Neuronal stem cell (in vitro differentiated cells): ENCODE measurements around the gene S100PBP.

ENCODE experiments used
- DNase-seq: peaks from one replicate; pipeline ENCODE4 v3.0.0-alpha.2; 2013; ENCODE audit warnings: low spot score
- H2AFZ ChIP-seq: one replicate; pipeline ENCODE4 v1.6.1; 2013; ENCODE audit warnings: mild to moderate bottlenecking, low read length, inconsistent platforms
- H2AK5ac ChIP-seq: 2 replicates; pipeline ENCODE4 v1.6.1; 2013; ENCODE audit warnings: low read depth, mild to moderate bottlenecking, inconsistent platforms, low read length, moderate library complexity, mixed read lengths
- H2BK120ac ChIP-seq: 2 replicates; pipeline ENCODE4 v1.6.1; 2013; ENCODE audit warnings: low read depth, mild to moderate bottlenecking, inconsistent platforms, low read length, moderate library complexity, mixed read lengths
- H2BK12ac ChIP-seq: one replicate; pipeline ENCODE4 v1.6.1; 2013; ENCODE audit warnings: low read length, inconsistent platforms
- H2BK15ac ChIP-seq: 2 replicates; pipeline ENCODE4 v1.6.1; 2013; ENCODE audit warnings: mild to moderate bottlenecking, low read length, inconsistent platforms, mixed read lengths
- H2BK5ac ChIP-seq: one replicate; pipeline ENCODE4 v1.6.1; 2013; ENCODE audit warnings: inconsistent platforms, mild to moderate bottlenecking, low read length, moderate library complexity
- H3K14ac ChIP-seq: one replicate; pipeline ENCODE4 v1.6.1; 2013; ENCODE audit warnings: low read length, inconsistent platforms
- H3K18ac ChIP-seq: 2 replicates; pipeline ENCODE4 v1.6.1; 2013; ENCODE audit warnings: low read length, inconsistent platforms
- H3K23ac ChIP-seq: 2 replicates; pipeline ENCODE4 v1.6.1; 2013; ENCODE audit warnings: low read depth, mild to moderate bottlenecking, mixed read lengths, low read length, inconsistent platforms; ENCODE audit not compliant: poor library complexity
- H3K27ac ChIP-seq: replicated peaks from 3 replicates; pipeline ENCODE4 v1.5.1; 2013; ENCODE audit warnings: low read length, inconsistent platforms
- H3K27me3 ChIP-seq, 3 experiments: 2 replicates each; pipeline ENCODE4 v1.6.1; 2013; ENCODE audit warnings: low read length in 3 of 3, mild to moderate bottlenecking in 2 of 3, inconsistent platforms in 1 of 3, low read depth in 1 of 3, mixed read lengths in 1 of 3, moderate library complexity in 1 of 3; ENCODE audit not compliant: control insufficient read depth in 3 of 3, insufficient read depth in 3 of 3
- H3K36me3 ChIP-seq, 2 donors: replicated peaks in 1 of 2; 2 replicates each; pipeline ENCODE4 v1.6.1; 2013; ENCODE audit warnings: low read length in 2 of 2; ENCODE audit not compliant: control insufficient read depth in 2 of 2, insufficient read depth in 2 of 2
- H3K4ac ChIP-seq: 2 replicates; pipeline ENCODE4 v1.6.1; 2013; ENCODE audit warnings: inconsistent platforms, mild to moderate bottlenecking, low read length, moderate library complexity
- H3K4me1 ChIP-seq, 2 donors: 1 replicate in 1 of 2; 2 replicates in 1 of 2; pipeline ENCODE4 v1.6.1; 2013; ENCODE audit warnings: low read length in 2 of 2, low read depth in 1 of 2; ENCODE audit not compliant: control insufficient read depth in 2 of 2, insufficient read depth in 1 of 2
- H3K4me2 ChIP-seq: one replicate; pipeline ENCODE4 v1.6.1; 2013; ENCODE audit warnings: mild to moderate bottlenecking, low read length, inconsistent platforms; ENCODE audit not compliant: insufficient read depth, poor library complexity, severe bottlenecking
- H3K4me3 ChIP-seq, 2 donors: 2 replicates each; pipeline ENCODE4 v1.5.1; 2013; ENCODE audit warnings: low read length in 2 of 2, mild to moderate bottlenecking in 2 of 2, inconsistent platforms in 1 of 2, moderate library complexity in 1 of 2
- H3K79me1 ChIP-seq: one replicate; pipeline ENCODE4 v1.6.1; 2013; ENCODE audit warnings: low read depth, mild to moderate bottlenecking, inconsistent platforms, low read length, moderate library complexity
- H3K9ac ChIP-seq: one replicate; pipeline ENCODE4 v1.6.1; 2013; ENCODE audit warnings: mild to moderate bottlenecking, low read depth, low read length, inconsistent platforms; ENCODE audit not compliant: poor library complexity
- H3K9me3 ChIP-seq, 2 donors: replicated peaks in 1 of 2; 2 replicates each; pipeline versions ENCODE3 to v1.6.1; 2013; ENCODE audit warnings: low read length in 2 of 2, mild to moderate bottlenecking in 2 of 2, inconsistent platforms in 1 of 2, low read depth in 1 of 2, mixed read lengths in 1 of 2, moderate library complexity in 1 of 2; ENCODE audit not compliant: control insufficient read depth in 2 of 2, insufficient read depth in 1 of 2
- H4K8ac ChIP-seq: one replicate; pipeline ENCODE4 v1.6.1; 2013; ENCODE audit warnings: low read depth, mild to moderate bottlenecking, inconsistent platforms, low read length, moderate library complexity
- H4K91ac ChIP-seq: one replicate; pipeline ENCODE4 v1.6.1; 2013; ENCODE audit warnings: low read length, low read depth, mild to moderate bottlenecking, inconsistent platforms; ENCODE audit not compliant: poor library complexity
- WGBS, 2 donors: extraction: QIAGEN DNeasy Blood & Tissue Kit; methylation state at CpG; one replicate each; pipeline ENCODE4 v1.1.7; 2013; ENCODE audit warnings: missing lambda C conversion rate in 2 of 2, mixed read lengths in 1 of 2; ENCODE audit not compliant: insufficient read length in 2 of 2, insufficient replicate concordance in 1 of 2; ENCODE audit errors: extremely low coverage in 2 of 2; 5-methylcytosine and 5-hydroxymethylcytosine counted together

The S100PBP gene

GRCh38 chr1:32797456-32797855, 20.0 kb upstream of the S100PBP start:
- H2BK5ac ChIP-seq: no peak overlapping the region
- no peak overlapping the region for H3K4me3 ChIP-seq
- H3K4ac ChIP-seq: no peak overlapping the region
- no peak overlapping the region for H3K9ac ChIP-seq
- H3K4me2 ChIP-seq: no peak overlapping the region
- no peak overlapping the region for H2BK120ac ChIP-seq
- H3K36me3 ChIP-seq: peaks cover 11 to 90% of the 10 kb centered on the region in 2 donors
- H3K14ac ChIP-seq: no peak overlapping the region
- no peak for DNase-seq
- H3K27me3 ChIP-seq: no peaks in the 10 kb centered on the region
- H3K18ac ChIP-seq: no peak overlapping the region
- H2AK5ac ChIP-seq: no peak overlapping the region
- WGBS, 2 donors: no CpG with 5 or more reads among the region's 1 CpG
- no peak overlapping the region for H2BK15ac ChIP-seq
- H3K4me1 ChIP-seq: no peaks in the 10 kb centered on the region
- H2AFZ ChIP-seq: no peak overlapping the region
- no peak overlapping the region for H4K8ac ChIP-seq
- H3K23ac ChIP-seq: no peak overlapping the region
- H3K27ac ChIP-seq: no peak overlapping the region
- H3K79me1 ChIP-seq: no peaks in the 10 kb centered on the region
- no peak overlapping the region for H4K91ac ChIP-seq
- no peak overlapping the region for H2BK12ac ChIP-seq
- peaks cover 0 to 2% of the 10 kb centered on the region in 2 donors for H3K9me3 ChIP-seq

DNA sequence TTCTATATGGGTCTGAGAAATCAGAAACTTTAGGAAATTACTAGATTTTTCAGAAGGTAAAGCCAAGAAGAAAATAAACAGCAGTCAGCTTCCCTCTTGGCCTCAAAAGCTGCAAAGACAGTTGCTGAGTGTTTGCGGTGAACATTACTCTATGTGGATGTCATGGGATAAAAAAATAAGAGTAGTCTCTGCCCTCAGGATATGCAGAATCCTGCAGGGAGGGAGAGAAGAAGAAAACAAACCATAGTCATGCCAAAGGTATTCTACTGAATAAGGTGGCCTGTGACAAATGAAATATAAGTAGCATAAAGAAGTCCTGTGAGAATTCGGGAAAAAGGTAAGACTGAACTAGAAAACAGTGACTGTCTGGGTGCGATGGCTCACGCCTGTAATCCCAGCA, 19.3 kb upstream of the S100PBP start:
- no peak overlapping the region for H2BK120ac ChIP-seq
- DNase-seq: no peak
- no peak overlapping the region for H3K4me2 ChIP-seq
- no peak overlapping the region for H2BK15ac ChIP-seq
- H3K18ac ChIP-seq: no peak overlapping the region
- H3K4me1 ChIP-seq: no peaks in the 10 kb centered on the region
- no peak overlapping the region for H3K27ac ChIP-seq
- H3K27me3 ChIP-seq: no peaks in the 10 kb centered on the region
- H4K8ac ChIP-seq: no peak overlapping the region
- peaks cover 13 to 93% of the 10 kb centered on the region in 2 donors for H3K36me3 ChIP-seq
- H3K9ac ChIP-seq: no peak overlapping the region
- no peak overlapping the region for H2BK12ac ChIP-seq
- H3K9me3 ChIP-seq: peaks cover 0 to 7% of the 10 kb centered on the region in 2 donors
- H2BK5ac ChIP-seq: no peak overlapping the region
- no peak overlapping the region for H4K91ac ChIP-seq
- no peak overlapping the region for H3K23ac ChIP-seq
- no peak overlapping the region for H3K4ac ChIP-seq
- WGBS, 2 donors: no CpG with 5 or more reads among the region's 4 CpGs
- H2AFZ ChIP-seq: no peak overlapping the region
- H2AK5ac ChIP-seq: no peak overlapping the region
- no peaks in the 10 kb centered on the region for H3K79me1 ChIP-seq
- no peak overlapping the region for H3K4me3 ChIP-seq
- no peak overlapping the region for H3K14ac ChIP-seq

DNA sequence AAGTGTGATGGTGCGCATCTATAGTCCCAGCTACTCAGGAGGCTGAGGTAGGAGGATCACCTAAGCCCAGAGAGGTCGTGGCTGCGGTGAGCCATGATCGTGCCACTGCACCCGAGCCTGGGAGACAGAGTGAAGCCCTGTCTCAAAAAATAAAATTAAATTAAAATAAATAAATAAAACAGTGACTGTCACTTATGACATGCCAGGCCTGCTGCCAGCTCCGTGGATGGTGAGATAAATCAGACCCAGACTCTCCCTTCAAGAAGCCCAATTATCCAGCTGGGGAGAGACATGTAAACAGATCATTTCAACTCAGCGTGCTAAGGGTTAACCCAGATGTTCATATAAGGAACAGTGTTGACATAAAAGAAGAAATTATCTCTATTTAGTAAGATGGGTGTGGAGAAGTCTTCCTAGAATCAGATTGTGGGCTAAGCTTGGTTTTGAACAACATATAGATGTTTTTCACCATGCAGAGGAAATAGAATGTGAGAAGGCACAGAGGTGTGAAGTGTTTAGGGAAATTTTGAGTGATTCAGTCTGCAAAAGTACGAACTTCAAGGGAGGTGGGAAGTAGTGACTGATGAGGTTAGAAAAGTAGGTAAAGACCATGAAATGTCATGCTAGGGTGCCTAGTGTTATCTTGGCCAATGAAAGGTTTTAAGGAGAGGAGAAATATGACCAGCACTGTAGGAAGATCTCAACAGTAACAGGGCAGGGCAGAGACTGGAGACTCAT, 18.6 kb upstream of the S100PBP start:
- Histone ChIP-seq H3K4me2 (no peak overlapping the region), H4K8ac (no peak overlapping the region), H2BK120ac (no peak overlapping the region), H3K36me3 (peaks cover 14 to 91% of the 10 kb centered on the region in 2 donors), H2BK15ac (no peak overlapping the region), H3K79me1 (no peaks in the 10 kb centered on the region), H3K4me3 (no peak overlapping the region), H3K14ac (no peak overlapping the region), H2BK5ac (no peak overlapping the region), H3K4ac (no peak overlapping the region), H3K18ac (no peak overlapping the region), H3K4me1 (no peaks in the 10 kb centered on the region), H2BK12ac (no peak overlapping the region), H3K27me3 (no peaks in the 10 kb centered on the region), H3K23ac (no peak overlapping the region), H3K9me3 (peaks cover 0 to 11% of the 10 kb centered on the region in 2 donors), H2AK5ac (no peak overlapping the region), H3K27ac (no peak overlapping the region), H4K91ac (no peak overlapping the region), H2AFZ (no peak overlapping the region), H3K9ac (no peak overlapping the region)
- DNase-seq: no peak
- no CpG with 5 or more reads among the region's 8 CpGs for WGBS, 2 donors

DNA sequence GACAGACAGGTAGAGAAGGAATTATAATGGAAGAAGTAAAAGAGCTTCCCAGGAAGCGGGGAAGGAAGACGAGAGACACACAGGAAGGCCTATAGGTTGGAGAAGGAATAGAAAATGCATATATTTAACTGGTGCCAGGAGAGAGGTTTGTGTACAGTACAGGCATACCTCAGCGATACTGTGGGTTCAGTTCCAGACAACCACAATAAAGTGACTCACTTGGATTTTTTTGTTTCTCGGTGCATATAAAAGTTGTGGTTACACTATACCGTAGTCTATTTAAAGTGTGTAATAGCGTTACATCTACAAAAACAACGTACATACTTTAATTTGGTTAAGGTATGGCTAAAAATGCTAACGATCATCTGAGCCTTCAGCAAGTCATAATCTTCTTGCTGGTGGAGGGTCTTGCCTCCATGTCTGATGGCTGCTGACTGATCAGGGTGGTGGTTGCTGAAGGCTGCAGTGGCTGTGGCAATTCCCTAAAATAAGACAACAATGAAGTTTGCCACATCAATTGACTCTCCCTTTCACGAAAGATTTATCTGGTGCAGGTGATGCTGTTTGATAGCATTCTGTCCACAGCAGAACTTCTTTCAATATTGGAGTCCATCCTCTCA, 16.2 kb upstream of the S100PBP start:
- no peak overlapping the region for H2BK120ac ChIP-seq
- peaks cover under 1 to 20% of the 10 kb centered on the region in 2 donors for H3K9me3 ChIP-seq
- no CpG with 5 or more reads among the region's 9 CpGs for WGBS, 2 donors
- H4K91ac ChIP-seq: no peak overlapping the region
- no peak overlapping the region for H4K8ac ChIP-seq
- H3K36me3 ChIP-seq: peaks cover 18 to 83% of the 10 kb centered on the region in 2 donors
- no peaks in the 10 kb centered on the region for H3K27me3 ChIP-seq
- H3K4ac ChIP-seq: no peak overlapping the region
- H3K9ac ChIP-seq: no peak overlapping the region
- no peak for DNase-seq
- H2BK15ac ChIP-seq: no peak overlapping the region
- no peaks in the 10 kb centered on the region for H3K4me1 ChIP-seq
- no peaks in the 10 kb centered on the region for H3K79me1 ChIP-seq
- no peak overlapping the region for H3K4me2 ChIP-seq
- H3K18ac ChIP-seq: no peak overlapping the region
- H3K23ac ChIP-seq: no peak overlapping the region
- H3K27ac ChIP-seq: no peak overlapping the region
- no peak overlapping the region for H2BK5ac ChIP-seq
- no peak overlapping the region for H3K14ac ChIP-seq
- no peak overlapping the region for H3K4me3 ChIP-seq
- no peak overlapping the region for H2AK5ac ChIP-seq
- no peak overlapping the region for H2AFZ ChIP-seq
- no peak overlapping the region for H2BK12ac ChIP-seq
